ENCODE results near the gene REV3L. TPM values are rescaled to one million over a fixed set of nuclear protein-coding genes. Genes with fewer than 3 reads are reported as not detected.

REV3L gene
- total RNA-seq, 4 donors from 2014 or later = 40.7 to 84.1 (median 52.6) TPM

- H3K36me3 ChIP-seq = no peaks in the 10 kb centered on the region
- peaks cover 0 to 53% (median 6%) of the 10 kb centered on the region in 3 donors for H3K4me1 ChIP-seq
- WGBS, 2 donors (ENCODE audit: low coverage in 1 of 2) = 60 to 74% methylated on average over 4 to 5 of the region's 5 CpGs
- no peak overlapping the region for H3K27ac ChIP-seq
- H3K9me3 ChIP-seq = no peaks in the 10 kb centered on the region
- no peaks in the 10 kb centered on the region for H3K27me3 ChIP-seq
- no peak overlapping the region for H3K4me3 ChIP-seq
- ATAC-seq = no peak
- TF ChIP-seq EP300 (IDR thresholded peaks at IDR 0.05) (no peak), CTCF (IDR thresholded peaks at IDR 0.05) (no peak), POLR2AphosphoS5 (IDR thresholded peaks at IDR 0.05) (no peak), POLR2A (IDR thresholded peaks at IDR 0.05) (no peak)
These were observed 36.0 kb downstream of the REV3L start for GRCh38 chr6:111447051-111447450.

- peaks cover 0 to 54% (median 6%) of the 10 kb centered on the region in 3 donors for H3K4me1 ChIP-seq
- no peaks in the 10 kb centered on the region for H3K36me3 ChIP-seq
- H3K27me3 ChIP-seq = no peaks in the 10 kb centered on the region
- no peak overlapping the region for H3K27ac ChIP-seq
- no peak for ATAC-seq
- TF ChIP-seq EP300 (IDR thresholded peaks at IDR 0.05) = no peak
- no peak for TF ChIP-seq POLR2A (IDR thresholded peaks at IDR 0.05)
- TF ChIP-seq CTCF (IDR thresholded peaks at IDR 0.05) = no peak
- TF ChIP-seq POLR2AphosphoS5 (IDR thresholded peaks at IDR 0.05) = no peak
- H3K9me3 ChIP-seq = no peaks in the 10 kb centered on the region
- no peak overlapping the region for H3K4me3 ChIP-seq
These were observed 37.2 kb downstream of the REV3L start for GRCh38 chr6:111445861-111446267.

- TF ChIP-seq EP300 (IDR thresholded peaks at IDR 0.05) (no peak), CTCF (IDR thresholded peaks at IDR 0.05) (no peak), POLR2A (IDR thresholded peaks at IDR 0.05) (no peak), POLR2AphosphoS5 (IDR thresholded peaks at IDR 0.05) (no peak)
- Histone ChIP-seq H3K9me3 (no peaks in the 10 kb centered on the region), H3K27ac (no peak overlapping the region), H3K36me3 (no peaks in the 10 kb centered on the region), H3K4me1 (peaks cover 0 to 50% (median 2%) of the 10 kb centered on the region in 3 donors), H3K4me3 (no peak overlapping the region), H3K27me3 (no peaks in the 10 kb centered on the region)
- no peak for ATAC-seq
- WGBS, 2 donors (ENCODE audit: low coverage in 1 of 2) = 84 to 94% methylated on average over 4 to 5 of the region's 5 CpGs
These were observed 38.2 kb downstream of the REV3L start for GRCh38 chr6:111444794-111445193.

- H3K27ac ChIP-seq = no peak overlapping the region
- peaks cover 0 to 33% (median 0%) of the 10 kb centered on the region in 3 donors for H3K4me1 ChIP-seq
- no peaks in the 10 kb centered on the region for H3K9me3 ChIP-seq
- ATAC-seq = no peak
- TF ChIP-seq POLR2A (IDR thresholded peaks at IDR 0.05) (no peak), POLR2AphosphoS5 (IDR thresholded peaks at IDR 0.05) (no peak), CTCF (IDR thresholded peaks at IDR 0.05) (no peak), EP300 (IDR thresholded peaks at IDR 0.05) (no peak)
- H3K27me3 ChIP-seq = no peaks in the 10 kb centered on the region
- 54 to 68% methylated on average over 3 to 5 of the region's 5 CpGs for WGBS, 2 donors (ENCODE audit: low coverage in 1 of 2)
- H3K36me3 ChIP-seq = no peaks in the 10 kb centered on the region
- no peak overlapping the region for H3K4me3 ChIP-seq
These were observed 41.3 kb downstream of the REV3L start for GRCh38 chr6:111441678-111442243.

GRCh38 chr6:111439171-111439570, 43.8 kb downstream of the REV3L start:
- 81 to 86% methylated on average over 3 to 4 of the region's 4 CpGs for WGBS, 2 donors (ENCODE audit: low coverage in 1 of 2)
- H3K27ac ChIP-seq = no peak overlapping the region
- H3K27me3 ChIP-seq = no peaks in the 10 kb centered on the region
- no peak overlapping the region for H3K4me3 ChIP-seq
- H3K9me3 ChIP-seq = no peaks in the 10 kb centered on the region
- no peak for TF ChIP-seq POLR2A (IDR thresholded peaks at IDR 0.05)
- no peak for TF ChIP-seq EP300 (IDR thresholded peaks at IDR 0.05)
- TF ChIP-seq CTCF (IDR thresholded peaks at IDR 0.05) = no peak
- no peak for TF ChIP-seq POLR2AphosphoS5 (IDR thresholded peaks at IDR 0.05)
- H3K4me1 ChIP-seq = peaks cover 0 to 21% (median 0%) of the 10 kb centered on the region in 3 donors
- no peak for ATAC-seq
- H3K36me3 ChIP-seq = no peaks in the 10 kb centered on the region
